GM23248 (cell line): ENCODE measurements around the gene SIGMAR1.

Source experiments
- EZH2 ChIP-seq: fragments of 200-600 bp; sonication (generic); IDR thresholded peaks from 2 replicates; pipeline ENCODE4 v1.6.1; 2018; ENCODE audit warnings: antibody characterized with exemption, mild to moderate bottlenecking; ENCODE audit not compliant: insufficient read depth, poor library complexity, severe bottlenecking
- EZH2phosphoT487 ChIP-seq: fragments of 200-600 bp; sonication (generic); IDR thresholded peaks from 2 replicates; pipeline ENCODE4 v1.6.1; 2018; ENCODE audit warnings: antibody characterized with exemption, moderate library complexity, mild to moderate bottlenecking, low read depth; ENCODE audit not compliant: insufficient read depth

DNA sequence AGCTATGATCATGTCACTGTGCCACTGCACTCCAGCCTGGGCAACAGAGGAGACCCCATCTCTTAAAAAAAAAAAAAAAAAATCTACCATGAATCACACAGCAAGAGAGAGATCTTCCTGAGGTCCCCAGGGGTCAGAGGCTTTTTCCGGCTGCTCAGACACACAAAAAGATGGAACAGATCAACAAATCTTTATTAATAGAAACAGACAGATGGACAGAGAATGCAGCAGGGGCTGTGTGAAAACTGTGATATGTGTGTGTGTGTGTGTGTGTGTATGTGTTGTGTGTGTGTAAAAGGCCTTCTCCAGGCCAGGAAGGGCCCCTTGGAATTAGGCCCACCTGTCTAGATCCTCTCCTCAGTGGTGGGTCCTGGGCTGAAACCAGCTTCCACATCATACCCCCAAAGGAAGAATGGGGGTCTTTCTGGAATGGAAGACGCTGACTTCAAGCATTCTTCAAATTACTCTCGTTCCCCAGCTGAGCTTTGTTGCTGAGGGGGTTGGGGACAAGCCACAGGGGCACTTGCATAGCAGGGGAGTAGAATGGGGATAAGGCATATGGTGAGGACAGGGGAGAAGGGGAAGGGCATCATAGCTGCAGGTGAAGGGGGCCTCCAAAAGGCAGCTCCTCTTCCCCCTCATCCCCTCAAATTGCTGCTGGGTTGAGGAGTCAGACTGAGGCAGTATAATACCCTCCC, 2.9 kb downstream of the SIGMAR1 start:
- no peak for TF ChIP-seq EZH2
- TF ChIP-seq EZH2phosphoT487: no peak
